ENCODE data around the gene MARK4. TPM values are rescaled to one million over a fixed set of nuclear protein-coding genes. Genes with fewer than 3 reads are reported as not detected.

Gene MARK4
- total RNA-seq, 1 donor from 2014 or later = 47.3 TPM

DNA sequence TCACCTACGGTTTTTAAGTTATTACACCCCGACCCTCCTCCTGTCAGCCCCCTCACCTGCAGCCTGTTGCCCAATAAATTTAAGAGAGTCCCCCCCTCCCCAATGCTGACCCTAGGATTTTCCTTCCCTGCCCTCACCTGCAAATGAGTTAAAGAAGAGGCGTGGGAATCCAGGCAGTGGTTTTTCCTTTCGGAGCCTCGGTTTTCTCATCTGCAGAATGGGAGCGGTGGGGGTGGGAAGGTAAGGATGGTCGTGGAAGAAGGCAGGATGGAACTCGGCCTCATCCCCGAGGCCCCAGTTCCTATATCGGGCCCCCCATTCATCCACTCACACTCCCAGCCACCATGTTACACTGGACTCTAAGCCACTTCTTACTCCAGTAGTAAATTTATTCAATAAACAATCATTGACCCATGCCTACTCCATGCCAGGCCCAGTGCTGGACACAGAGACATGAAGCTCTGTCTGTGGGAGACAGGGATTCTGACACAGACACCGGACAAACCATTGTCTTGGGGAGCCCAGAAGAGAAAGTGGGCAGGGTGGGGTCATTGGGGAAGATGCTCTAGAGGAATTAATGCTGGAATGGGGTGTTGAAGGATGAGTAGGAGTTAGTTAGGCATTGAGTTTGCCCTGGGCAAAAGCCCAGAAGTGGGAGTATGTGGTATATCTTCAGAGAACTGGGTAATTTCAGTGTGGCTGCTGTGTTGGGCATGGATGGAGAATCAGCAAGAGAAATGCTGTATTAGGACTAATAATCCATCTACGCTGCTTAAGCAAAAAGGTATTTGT lies 52.4 kb downstream of the MARK4 start:
- no peaks in the 10 kb centered on the region for H3K27me3 Mint-ChIP-seq
- no peaks in the 10 kb centered on the region for H3K4me1 Mint-ChIP-seq (ENCODE audit: unreplicated experiment)
- no peak overlapping the region for H3K27ac Mint-ChIP-seq
- DNase-seq (ENCODE audit: extremely low spot score, unreplicated experiment) = no peak
- TF ChIP-seq, protein P1, sequence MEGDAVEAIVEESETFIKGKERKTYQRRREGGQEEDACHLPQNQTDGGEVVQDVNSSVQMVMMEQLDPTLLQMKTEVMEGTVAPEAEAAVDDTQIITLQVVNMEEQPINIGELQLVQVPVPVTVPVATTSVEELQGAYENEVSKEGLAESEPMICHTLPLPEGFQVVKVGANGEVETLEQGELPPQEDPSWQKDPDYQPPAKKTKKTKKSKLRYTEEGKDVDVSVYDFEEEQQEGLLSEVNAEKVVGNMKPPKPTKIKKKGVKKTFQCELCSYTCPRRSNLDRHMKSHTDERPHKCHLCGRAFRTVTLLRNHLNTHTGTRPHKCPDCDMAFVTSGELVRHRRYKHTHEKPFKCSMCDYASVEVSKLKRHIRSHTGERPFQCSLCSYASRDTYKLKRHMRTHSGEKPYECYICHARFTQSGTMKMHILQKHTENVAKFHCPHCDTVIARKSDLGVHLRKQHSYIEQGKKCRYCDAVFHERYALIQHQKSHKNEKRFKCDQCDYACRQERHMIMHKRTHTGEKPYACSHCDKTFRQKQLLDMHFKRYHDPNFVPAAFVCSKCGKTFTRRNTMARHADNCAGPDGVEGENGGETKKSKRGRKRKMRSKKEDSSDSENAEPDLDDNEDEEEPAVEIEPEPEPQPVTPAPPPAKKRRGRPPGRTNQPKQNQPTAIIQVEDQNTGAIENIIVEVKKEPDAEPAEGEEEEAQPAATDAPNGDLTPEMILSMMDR (conservative IDR thresholded peaks at IDR 0.05) = no peak
- peaks cover 14% of the 10 kb centered on the region for H3K36me3 Mint-ChIP-seq
- no peak overlapping the region for H3K4me3 Mint-ChIP-seq
- no peaks in the 10 kb centered on the region for H3K9me3 Mint-ChIP-seq

DNA sequence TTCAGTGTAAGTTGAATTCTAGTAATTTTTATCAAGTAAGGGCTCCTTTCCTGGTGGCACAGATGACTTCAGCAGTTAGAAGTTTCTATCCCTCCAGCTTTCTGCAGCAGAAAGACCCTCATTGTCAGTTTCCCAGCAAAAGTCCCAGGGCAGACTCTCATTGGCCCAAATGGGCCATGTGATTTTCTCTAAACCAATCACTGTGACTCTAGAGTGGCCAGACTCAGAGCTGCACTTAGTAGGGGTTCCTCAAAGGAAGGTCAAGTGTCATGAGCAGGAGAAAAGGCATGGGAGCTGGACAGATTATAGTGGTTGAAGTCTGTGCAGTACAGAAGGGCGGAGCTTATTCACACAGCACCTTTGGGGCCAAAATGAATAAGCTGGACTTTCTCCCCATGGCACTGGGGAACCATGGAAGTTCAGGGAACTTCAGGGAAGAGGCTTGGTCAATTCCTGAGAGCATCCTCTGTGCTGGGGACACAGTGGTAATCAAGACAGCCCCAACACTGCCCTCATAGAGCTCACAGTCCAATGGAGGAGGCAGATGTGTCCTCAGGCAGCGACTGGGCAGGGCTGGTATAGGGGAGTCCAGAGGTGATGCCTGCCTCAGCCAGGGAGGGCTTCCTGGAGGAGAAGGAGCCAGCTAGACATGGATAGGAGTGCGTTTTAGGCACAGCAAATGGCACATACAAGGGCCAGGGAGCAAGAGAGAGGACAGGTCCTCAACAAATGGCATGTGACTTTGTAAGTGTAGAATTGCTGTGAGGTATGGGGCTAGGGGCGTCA lies 53.3 kb downstream of the MARK4 start:
- Mint-ChIP-seq H3K4me1 (ENCODE audit: unreplicated experiment) (no peaks in the 10 kb centered on the region), H3K4me3 (no peak overlapping the region), H3K27ac (peak overlapping the region; percentile 18), H3K36me3 (peaks cover 11% of the 10 kb centered on the region), H3K27me3 (no peaks in the 10 kb centered on the region), H3K9me3 (no peaks in the 10 kb centered on the region)
- TF ChIP-seq, protein P1 (conservative IDR thresholded peaks at IDR 0.05) = no peak
- no peak for DNase-seq (ENCODE audit: extremely low spot score, unreplicated experiment)

DNA sequence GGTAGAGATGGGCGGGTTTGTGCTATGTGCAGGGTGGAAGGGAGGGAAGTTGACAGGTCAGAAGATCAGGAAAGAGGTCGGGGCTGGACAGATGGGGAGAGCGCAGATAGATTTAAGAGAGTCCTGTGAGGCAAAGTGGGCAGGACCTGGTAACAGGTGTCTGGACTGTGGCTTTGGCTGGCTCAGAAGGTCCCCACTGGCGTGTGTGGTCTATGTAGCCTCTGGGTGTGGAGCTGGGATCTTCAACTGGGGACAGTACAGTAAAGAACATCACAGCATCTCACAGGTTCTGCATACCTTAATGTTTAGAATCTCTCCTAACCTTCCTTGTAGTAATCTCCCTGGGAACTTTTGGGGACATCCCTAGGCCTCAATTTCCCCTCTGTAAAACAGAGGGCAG lies 53.9 kb downstream of the MARK4 start:
- no peak for DNase-seq (ENCODE audit: extremely low spot score, unreplicated experiment)
- Mint-ChIP-seq H3K27ac (peak overlapping the region; percentile 18), H3K27me3 (no peaks in the 10 kb centered on the region), H3K4me1 (ENCODE audit: unreplicated experiment) (no peaks in the 10 kb centered on the region), H3K9me3 (no peaks in the 10 kb centered on the region), H3K4me3 (no peak overlapping the region), H3K36me3 (peaks cover 8% of the 10 kb centered on the region)
- TF ChIP-seq, protein P1 (conservative IDR thresholded peaks at IDR 0.05) = no peak

DNA sequence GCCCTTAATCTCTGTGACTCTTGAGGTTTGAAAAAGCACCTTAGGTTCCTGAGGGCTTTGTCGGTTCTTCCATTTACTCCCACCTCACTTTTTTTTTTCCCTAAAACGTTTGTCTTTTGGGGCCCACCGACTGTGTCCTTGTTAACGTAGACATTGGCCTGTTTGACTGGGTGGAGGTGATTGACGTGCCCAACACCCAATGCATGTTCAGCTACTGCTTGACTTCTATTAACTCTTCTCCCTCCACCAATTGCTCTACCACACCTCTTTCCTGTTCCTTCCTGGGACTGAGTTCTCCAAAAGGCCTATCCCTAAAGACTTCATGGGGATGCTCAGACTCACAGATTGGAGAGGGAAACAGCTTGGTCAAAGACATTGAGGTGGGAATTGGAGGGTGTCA lies 54.4 kb downstream of the MARK4 start:
- no peaks in the 10 kb centered on the region for H3K4me1 Mint-ChIP-seq (ENCODE audit: unreplicated experiment)
- peaks cover 5% of the 10 kb centered on the region for H3K36me3 Mint-ChIP-seq
- TF ChIP-seq, protein P1 (conservative IDR thresholded peaks at IDR 0.05) = no peak
- no peak overlapping the region for H3K4me3 Mint-ChIP-seq
- no peak for DNase-seq (ENCODE audit: extremely low spot score, unreplicated experiment)
- no peaks in the 10 kb centered on the region for H3K27me3 Mint-ChIP-seq
- H3K9me3 Mint-ChIP-seq = no peaks in the 10 kb centered on the region
- no peak overlapping the region for H3K27ac Mint-ChIP-seq

DNA sequence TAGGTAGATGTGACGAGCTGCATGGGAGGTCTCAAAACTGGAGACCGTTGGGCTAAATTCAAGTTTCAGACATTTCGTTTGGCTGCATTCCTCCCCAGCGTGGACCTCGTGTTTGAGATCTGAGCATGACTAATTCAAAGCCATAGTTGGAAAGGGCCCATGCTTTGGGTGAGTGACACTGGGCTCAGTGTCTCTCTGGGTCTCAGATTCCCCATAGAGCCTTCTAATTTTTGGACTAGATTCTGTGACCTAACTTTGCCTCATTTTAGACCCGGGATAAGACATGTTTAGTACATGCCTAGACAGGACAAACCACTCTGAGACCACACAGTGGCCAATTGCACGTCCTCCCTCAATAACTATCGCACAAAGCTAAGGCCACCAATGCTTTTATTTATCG lies 55.0 kb downstream of the MARK4 start:
- Mint-ChIP-seq H3K9me3 (no peaks in the 10 kb centered on the region), H3K4me3 (no peak overlapping the region), H3K4me1 (ENCODE audit: unreplicated experiment) (no peaks in the 10 kb centered on the region), H3K36me3 (peaks cover 5% of the 10 kb centered on the region), H3K27me3 (no peaks in the 10 kb centered on the region), H3K27ac (no peak overlapping the region)
- TF ChIP-seq, protein P1 (conservative IDR thresholded peaks at IDR 0.05) = no peak
- no peak for DNase-seq (ENCODE audit: extremely low spot score, unreplicated experiment)

Measured in type B pancreatic cell (in vitro differentiated cells).